GM18520 (cell line): ENCODE measurements around the gene OPA1.

ENCODE experiments used
- ATAC-seq: cut with Tn5 transposase; IDR thresholded peaks from one replicate; pipeline ENCODE4 v1.9.1; 2021; ENCODE audit not compliant: unreplicated experiment

Gene OPA1

GRCh38 chr3:193641440-193641775 is 48.4 kb downstream of the OPA1 start:
- ATAC-seq: no peak

- no peak for ATAC-seq
These were observed 52.8 kb downstream of the OPA1 start for GRCh38 chr3:193645806-193646205.

DNA sequence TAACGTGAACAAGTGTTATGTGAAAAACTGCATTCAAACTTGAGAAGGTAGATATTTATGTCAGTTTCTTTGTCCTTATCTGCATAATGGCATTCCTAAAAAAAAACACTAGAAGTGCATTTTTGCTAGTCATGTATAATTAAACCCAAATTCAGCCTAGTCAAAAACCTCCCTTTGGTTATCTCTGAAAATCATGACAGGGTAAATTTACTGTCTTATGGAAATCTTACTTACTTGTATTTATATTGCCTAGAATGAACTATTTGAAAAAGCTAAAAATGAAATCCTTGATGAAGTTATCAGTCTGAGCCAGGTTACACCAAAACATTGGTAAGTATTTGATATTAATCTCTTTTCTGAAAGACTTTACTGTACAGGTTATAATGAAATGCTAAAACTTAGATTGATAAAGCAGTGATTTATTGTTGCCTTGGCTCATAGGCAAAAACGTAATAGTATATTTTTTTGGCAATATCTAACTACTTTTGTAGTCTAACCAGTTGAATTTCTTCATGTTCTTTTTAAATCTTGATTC is 55.6 kb downstream of the OPA1 start:
- no peak for ATAC-seq

DNA sequence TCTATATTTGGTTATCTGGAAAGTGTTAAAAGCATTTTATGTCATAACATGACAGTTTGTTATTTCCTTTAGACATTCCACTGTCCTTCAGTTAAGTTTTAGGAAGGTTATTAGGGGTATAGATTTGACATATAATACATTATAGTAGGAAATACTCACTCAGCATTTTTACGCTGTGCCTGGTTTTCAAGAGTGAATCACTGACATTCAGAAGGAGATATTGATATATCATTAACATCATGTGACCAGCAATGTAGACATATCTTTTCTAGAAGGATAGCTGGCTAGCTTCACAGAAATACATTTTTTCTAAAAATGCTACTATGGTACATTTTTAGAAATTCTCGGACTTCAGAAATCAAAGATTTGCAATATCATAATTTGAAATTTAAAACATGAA is 57.6 kb downstream of the OPA1 start:
- no peak for ATAC-seq

DNA sequence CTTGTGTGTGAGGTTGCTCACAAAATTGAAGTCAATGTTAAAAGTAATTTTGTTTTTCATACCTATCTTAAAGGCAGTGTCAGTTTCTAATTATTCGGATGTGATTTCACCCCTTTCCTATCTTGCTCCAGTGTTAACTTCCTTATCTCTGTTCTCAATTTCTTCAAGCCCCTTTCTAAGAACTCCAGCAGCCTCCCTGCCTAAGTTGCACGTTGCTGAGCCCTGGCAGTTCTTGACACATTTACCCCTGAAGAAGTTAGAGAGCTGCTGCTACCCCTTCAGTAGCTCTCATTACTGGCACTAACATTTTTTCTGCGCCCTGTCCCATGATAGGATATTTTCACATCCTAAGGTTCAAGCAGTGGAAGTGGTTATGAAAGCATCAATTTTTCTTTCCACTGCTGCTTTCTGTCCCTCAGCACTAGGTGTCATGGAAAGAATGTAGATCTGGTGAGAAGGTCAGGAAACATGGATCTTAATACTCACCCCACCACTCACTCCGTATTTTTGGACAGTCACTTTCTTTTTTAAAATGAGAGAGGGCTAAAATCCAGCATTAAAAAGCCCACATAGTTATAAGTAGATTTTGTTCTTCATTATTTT is 62.9 kb downstream of the OPA1 start:
- no peak for ATAC-seq

DNA sequence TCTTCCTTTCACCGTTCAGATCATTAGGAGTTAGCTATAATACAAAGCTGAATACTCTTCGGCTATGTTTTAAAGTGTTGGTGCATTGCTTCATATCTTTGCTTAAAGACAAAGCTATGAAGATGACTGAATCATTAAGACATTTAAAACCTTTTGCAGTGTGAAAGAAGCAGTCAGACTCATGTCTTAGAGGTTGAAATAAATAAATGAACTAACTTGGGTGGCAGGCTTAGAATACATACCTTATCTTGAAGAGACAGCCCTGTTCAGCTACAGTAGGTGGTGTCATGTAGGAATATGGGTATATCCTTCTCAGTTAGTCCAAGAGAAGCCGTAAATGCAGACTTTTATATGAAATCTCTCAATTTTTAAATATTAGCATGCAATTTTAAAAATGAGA is 63.4 kb downstream of the OPA1 start:
- no peak for ATAC-seq

DNA sequence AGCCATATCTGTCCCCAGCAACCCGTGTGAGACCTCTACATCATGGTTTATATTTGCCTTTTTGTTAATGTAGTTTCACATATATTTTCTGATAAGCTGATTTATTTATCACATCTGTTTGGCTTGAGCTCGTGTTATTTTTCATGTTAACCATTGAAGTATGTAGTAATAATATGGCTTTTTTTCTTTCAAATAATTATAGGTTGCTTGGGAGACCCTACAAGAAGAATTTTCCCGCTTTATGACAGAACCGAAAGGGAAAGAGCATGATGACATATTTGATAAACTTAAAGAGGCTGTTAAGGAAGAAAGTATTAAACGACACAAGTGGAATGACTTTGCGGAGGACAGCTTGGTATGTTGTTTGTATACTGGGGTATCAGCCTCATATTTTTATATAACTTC is 63.9 kb downstream of the OPA1 start:
- no peak for ATAC-seq

DNA sequence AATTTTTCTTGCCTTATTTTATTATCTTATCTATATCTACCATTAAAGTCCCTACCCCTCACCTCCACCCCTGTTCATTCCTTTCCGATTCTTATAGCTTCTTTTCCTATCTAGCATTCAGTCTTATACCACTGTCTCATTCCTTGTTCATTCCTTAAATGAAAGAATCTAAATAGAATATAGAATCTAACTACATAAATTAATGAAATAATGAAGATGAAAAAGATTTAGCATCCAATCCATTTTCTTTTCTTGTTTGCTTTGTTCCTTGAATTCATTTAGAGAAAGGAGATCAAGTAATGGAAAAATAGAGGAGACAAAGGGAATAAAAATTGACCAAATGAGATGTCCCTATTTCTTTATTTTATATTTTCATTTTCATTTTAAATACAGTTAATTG is 67.2 kb downstream of the OPA1 start:
- ATAC-seq: no peak

GRCh38 chr3:193660698-193661411 is 67.8 kb downstream of the OPA1 start:
- ATAC-seq: no peak

DNA sequence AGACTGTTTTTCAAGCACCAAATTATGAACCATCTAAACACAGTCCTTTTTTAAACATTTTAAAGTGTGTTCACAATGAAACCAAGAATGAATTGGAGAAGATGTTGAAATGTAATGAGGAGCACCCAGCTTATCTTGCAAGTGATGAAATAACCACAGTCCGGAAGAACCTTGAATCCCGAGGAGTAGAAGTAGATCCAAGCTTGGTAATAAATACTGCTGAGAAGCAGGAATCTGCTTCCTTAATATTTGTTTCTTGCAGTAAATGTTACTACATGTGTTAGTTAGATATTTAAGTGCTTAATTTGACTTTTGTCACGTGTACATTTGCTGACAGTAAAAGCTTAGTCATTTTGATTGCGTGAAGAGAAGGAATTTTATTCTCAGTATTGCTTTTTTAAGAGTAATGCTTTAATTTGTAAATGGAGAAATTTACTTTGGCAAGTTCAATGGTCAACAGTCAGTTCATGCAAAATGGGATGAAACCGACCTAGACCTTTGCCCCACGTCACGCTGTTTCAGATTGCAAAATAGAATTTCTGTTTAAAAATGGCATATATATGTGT is 69.8 kb downstream of the OPA1 start:
- ATAC-seq: no peak

DNA sequence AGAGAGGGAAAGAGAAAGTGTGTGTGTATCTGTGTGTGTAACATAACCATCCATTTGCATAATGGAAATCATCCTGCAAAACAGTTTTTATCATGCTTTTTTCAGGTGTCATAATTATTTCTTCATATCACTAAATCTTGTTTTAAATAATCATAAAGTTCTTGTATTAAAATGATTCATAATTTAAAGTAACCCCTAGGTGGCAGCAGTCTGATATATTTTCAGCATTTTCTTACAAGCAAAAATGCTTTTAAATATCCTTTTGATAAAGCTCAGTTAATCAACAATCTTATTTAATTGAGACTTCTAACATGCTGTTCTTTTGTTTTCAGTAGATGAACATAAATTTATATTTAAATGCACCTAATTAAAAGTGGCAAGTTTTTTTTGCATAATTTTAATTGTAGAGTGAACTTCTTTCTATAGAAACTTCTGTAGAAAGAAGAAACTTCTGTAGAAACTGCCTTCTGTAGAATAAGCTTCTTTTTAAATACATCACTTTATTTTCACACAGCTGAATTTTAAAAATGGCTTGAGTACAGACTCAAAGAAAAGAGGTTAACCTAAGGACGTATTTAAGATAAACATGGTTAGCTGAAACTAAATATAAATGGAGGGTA is 72.5 kb downstream of the OPA1 start:
- ATAC-seq: no peak

DNA sequence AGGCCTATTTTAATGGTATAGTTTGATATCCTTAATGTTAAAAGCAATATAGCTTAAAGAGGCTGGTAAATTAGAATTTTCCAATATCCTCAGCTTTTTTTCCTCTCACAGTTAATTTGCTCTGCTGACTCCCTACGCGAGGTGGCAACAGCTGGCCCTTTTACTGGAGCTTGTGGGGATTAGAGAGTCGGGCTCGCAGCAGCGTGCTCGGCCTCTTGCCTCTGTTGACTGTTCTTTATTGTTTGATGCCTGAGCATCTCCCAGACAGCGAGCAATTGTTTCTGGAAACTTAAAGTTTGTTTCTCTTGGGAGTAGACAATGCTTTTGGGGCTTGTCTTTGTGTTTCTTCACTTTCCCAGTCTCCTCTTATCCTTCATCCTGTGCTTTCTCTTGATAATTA is 80.8 kb downstream of the OPA1 start:
- no peak for ATAC-seq

DNA sequence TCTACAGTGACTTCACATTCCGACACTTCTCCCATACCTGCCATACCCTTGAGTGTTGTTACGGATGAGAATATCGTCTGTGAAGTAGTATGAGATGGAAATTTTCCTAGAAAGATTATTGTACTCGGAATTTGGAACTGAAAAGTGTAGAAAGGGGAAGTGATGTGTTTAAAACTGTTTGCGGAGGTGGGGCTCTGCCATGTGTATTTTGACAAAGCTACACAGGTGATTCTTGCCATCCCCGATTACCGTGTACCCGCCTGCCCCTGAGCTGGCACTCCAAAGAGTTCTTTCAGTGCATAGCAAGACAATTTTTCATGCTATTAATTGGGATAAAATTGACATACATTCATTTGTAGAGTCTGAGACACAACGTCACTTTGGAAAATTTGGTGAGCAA is 81.7 kb downstream of the OPA1 start:
- ATAC-seq: no peak

DNA sequence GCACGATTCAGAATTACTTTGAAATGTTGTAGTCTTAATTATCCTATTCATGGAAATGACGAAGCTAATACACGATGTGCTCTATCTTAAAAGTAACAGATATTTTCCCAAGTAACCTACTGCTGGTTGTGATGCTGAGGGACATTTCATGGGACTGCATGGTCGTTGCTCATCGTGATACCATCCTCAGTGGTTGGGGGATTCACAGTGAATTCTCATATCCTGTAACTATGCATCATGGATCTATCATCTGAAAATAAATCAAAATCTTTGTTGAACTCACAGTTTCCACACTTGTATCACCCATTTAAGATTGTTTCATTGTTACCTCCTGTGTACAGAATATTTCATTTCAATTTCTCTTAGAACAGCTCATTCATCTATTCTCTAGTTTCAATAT is 84.7 kb downstream of the OPA1 start:
- no peak for ATAC-seq

- no peak for ATAC-seq
These were observed 87.2 kb downstream of the OPA1 start for GRCh38 chr3:193680220-193680619.

GRCh38 chr3:193681631-193682030 is 88.6 kb downstream of the OPA1 start:
- ATAC-seq: no peak

- no peak for ATAC-seq
These were observed 93.9 kb downstream of the OPA1 start for GRCh38 chr3:193686665-193687483.

DNA sequence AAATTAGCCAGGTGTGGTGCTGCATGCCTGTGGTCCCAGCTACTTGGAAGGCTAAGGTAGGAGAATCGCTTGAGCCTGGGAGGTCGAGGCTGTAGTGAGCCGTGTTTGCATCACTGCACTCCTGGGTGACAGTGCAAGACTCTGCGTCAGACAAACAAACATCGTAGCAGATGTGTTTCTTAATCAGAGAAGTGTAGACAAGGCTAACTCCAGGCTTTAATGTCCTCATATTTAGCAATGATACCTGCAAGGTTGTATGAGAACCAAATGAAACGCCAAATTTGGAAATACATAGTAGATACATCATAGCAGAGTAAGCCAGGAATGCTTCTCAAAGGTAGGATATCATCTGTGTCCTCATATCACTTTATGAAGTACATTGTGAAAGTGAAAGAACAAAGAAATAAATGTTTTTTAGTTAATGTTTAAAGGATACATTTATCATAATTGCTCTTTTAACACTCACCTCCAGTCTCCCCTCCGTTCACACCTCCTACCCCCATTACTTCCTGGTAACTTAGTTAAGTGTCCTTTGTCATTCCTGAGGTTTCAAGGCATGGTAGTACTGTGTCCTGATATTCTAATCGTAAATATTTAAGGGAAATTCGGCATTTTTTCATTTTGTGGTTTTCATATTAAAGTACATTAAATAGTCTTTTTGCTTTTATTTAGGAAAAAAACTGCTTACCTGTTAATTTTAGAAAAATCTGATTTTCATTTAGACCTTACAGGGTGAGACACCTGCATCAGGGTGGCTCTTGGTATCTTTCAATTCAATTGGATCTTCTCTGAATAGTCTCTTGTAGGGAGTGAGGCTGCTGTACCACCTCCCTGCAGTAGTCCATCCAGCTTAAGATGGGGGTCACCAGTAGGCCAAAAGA is 96.1 kb downstream of the OPA1 start:
- ATAC-seq: no peak

DNA sequence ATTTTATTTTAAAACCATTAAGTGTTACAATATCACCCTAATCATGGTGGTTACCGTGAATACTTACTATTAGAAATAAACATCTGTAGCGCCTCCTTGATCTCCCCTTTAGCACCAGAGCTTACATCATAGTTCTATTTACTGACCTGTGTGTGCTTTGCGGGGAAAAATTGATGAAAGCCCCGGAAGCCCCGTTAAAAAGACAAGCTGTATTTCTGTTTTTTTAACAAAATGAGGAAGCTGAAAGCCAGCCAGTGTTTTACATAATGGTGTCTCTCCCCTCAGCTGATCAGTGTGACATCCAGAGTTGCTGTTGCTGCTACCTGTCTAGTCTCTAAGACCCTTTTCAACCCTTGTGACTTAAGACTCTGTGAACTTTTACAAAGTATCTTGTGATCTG is 100.8 kb downstream of the OPA1 start:
- ATAC-seq: peak; percentile 58

DNA sequence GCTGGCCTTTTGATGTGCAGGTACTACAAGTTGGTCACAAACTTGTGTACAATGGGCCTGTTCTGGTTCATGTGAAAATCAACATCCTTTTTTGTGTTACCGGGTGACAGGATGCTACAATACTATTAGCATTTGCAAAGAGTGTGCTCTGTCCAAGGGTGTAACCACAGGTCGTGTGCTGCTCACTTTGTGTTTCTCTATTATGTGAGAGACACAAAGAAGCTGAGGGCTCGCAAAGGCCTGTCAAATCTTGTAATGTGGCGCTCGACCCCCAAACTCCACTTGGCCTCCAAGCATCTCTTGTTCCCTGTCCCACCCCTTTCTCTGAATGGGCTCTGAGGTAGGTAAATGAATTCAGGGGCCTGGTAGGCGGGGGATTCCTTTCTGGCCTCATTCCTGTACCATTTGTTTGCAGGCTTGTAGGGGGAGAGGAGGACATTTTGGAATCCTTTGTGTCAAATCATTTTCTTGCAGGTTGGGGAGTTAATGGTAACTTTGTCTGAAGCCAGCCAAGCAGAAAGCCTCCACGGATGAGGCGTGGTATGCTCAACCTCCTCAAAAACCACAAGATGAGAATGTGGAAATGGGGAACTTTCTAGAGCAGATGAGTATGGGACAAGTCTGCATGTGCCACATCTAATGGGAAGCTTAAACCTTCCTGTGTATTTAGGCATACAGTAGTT is 109.1 kb downstream of the OPA1 start:
- no peak for ATAC-seq
